GM19035 (cell line): ENCODE measurements around the gene KRT6B.
"Not testable (repeated sequence)": the region's sequence is repeated elsewhere in the genome, so short reads cannot be mapped to it uniquely, and the experiment has no call there.

ENCODE experiments used
- ATAC-seq: cut with Tn5 transposase; IDR thresholded peaks from one replicate; pipeline ENCODE4 v1.9.1; 2021; ENCODE audit not compliant: unreplicated experiment

KRT6B gene

DNA sequence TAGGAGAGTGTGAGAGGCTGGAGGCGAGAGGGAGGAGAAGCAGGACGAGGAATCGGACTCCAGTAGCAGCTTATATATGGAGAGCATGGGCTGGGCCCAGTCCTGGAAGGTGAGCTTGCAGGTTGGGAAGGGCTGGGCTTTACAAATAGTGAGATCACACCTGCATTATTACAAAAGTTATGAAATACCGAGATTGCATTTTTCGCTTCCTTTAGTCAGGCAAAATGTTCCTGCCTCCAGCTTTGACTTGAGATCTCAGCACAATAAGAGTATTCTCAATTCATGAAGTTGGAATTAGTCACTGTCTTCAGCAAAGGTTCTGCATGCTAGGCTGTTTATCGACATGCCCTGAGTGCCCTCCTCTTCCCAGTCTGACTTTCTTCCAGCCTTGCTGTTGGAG is at the start of gene KRT6B:
KRT6B (minus strand) TSS at position 46 of the 400 bp plus-strand sequence. CDS start 68 bp downstream, outside the sequence.
- no peak for ATAC-seq

- ATAC-seq: no peak
Measured at GRCh38 chr12:52501490-52501889, 49.5 kb upstream of the KRT6B start.

GRCh38 chr12:52500574-52500973 is 48.6 kb upstream of the KRT6B start:
- not testable (repeated sequence) for ATAC-seq

DNA sequence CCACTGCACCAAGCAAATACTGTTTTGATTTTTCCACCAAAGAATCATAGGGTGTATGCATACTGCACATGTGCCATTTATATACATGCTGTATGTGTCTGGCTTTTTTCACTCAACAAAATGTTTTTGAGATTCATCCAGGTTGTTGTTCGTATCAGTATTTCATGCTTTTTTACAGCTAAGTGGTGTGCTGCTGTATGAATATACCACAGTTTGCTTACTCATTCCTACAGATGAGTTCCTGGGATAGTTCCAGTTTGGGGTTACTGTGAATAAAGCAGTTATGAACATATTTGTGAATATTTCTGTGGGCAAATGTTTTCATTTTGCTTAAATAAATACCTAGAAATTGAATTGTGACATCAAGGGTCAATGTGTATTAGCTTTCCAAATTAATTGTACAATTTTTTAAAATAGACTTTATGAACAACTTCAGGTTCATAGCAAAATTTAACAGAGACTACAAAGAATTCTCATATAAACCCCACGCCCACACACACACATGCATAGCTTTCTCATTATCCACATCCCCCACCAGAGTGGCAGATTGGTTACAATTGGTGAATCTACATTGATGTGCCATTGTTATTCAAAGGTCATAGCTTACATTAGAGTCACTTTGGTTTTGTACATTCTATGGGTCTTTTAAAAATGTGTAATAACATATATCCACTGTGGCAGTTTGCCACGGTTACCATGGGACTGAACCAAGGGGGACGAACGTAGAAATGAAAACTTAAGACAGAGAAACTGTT is 48.0 kb upstream of the KRT6B start:
- no peak for ATAC-seq

DNA sequence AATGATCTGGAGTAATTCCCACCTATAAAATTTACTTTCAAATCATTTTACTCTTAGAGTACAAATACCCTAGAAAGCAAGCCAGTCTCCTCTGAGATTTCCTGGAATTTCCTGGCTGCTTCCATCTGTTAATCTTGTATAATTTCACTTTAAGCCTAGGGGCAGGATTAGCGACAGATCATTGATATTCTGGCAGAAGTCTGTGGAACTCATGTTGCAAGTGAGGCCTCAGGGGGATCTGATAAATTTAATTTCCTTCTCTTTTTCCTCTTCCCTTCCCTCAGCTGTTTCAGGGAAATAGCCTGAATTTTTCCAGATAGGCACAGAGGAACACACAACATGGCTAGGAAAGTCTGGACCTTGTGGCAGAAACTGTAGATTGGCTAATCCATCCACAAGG is 47.0 kb upstream of the KRT6B start:
- no peak for ATAC-seq

- no peak for ATAC-seq
Measured at GRCh38 chr12:52497975-52498374, 46.0 kb upstream of the KRT6B start.

DNA sequence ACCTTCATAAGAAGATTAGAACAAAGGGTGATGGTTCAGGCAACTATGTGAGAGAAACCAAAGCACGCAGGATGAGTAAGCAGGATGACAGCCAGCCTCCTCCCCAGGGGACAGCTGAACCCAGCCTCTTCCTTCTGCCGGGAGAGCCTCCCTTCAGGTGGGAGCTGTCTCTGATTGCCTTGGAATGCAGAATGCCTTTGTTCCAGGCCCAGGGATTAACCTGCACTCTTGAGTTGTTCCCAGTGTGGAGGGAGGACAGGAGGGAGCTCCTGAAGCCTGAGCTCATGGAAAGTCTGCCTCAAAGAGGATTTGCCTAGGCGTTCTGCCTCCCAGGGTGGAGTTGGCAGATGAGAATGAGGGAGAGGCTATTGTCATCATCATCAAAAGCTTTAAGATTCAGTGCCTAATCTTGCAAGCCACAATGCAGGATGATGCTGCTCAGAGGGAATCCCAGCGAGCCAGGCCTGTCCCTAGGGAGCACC is 44.7 kb upstream of the KRT6B start:
- no peak for ATAC-seq

- no peak for ATAC-seq
Measured at GRCh38 chr12:52496054-52496453, 44.1 kb upstream of the KRT6B start.

DNA sequence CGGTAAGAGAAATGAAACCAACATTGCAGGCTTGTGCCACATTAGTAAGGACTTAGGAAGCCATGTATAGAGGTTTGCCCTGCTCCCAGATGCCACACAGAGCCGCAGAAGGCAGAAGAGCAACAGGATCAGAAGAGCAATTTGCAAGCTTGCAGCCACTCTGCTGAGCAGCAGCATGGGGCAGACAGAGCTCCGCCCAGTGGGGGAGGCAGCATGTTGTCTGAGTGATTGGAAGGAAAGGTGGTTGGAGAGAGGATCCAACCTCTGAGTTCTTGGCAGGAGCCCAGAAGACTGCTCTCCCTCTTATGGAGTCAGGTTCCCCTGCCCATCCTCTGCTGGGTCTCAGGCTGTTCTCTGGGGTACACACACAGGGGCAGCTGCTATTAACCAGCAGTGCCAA is 43.4 kb upstream of the KRT6B start:
- no peak for ATAC-seq

GRCh38 chr12:52494518-52494917 is 42.6 kb upstream of the KRT6B start:
- no peak for ATAC-seq

DNA sequence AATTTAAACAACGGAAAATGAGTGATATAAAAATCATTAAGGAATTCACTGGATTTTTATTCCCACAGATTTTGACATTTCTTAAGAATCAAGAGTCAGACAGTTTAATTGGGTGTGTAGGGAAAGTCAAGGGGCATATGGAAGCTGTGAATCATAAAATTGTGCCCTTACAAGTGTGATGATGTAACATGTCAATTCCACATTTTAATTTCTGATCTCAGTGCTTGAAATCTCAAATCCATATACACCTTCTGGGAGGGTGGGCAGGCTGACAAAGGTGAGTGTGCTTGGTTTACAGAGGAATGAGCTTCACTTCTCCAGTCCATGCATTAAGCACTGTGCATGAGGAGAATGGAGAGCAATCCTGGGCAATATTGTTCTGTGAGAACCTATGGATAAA is 42.2 kb upstream of the KRT6B start:
- ATAC-seq: no peak

GRCh38 chr12:52493172-52493571 is 41.2 kb upstream of the KRT6B start, which contains the start of gene KRT6A:
KRT6A (minus strand) TSS chr12:52493257; CDS start chr12:52493188, 69 bp downstream.
- no peak for ATAC-seq

DNA sequence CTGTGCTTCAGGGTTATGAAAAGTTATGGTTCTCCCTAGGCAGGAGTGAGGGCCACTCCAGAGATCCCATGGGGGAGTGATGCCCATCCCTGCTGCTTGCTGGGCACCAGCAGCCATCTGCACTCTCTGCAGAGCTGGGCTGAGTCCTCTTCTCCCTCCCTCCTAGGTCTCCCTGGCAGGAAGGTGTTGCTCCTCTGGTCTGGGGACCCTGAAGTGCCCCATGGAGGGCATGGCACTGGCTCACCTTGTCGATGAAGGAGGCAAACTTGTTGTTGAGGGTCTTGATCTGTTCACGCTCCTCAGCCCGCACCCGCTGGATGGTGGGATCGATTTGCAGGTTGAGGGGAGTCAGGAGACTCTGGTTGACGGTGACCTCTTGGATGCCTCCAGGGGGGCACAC is 40.5 kb upstream of the KRT6B start:
- ATAC-seq: not testable (repeated sequence)

- not testable (repeated sequence) for ATAC-seq
Measured at GRCh38 chr12:52491495-52491894, 39.5 kb upstream of the KRT6B start.

GRCh38 chr12:52488736-52489135 is 36.8 kb upstream of the KRT6B start:
- no peak for ATAC-seq

- not testable (repeated sequence) for ATAC-seq
Measured at GRCh38 chr12:52487744-52488443, 35.9 kb upstream of the KRT6B start.

DNA sequence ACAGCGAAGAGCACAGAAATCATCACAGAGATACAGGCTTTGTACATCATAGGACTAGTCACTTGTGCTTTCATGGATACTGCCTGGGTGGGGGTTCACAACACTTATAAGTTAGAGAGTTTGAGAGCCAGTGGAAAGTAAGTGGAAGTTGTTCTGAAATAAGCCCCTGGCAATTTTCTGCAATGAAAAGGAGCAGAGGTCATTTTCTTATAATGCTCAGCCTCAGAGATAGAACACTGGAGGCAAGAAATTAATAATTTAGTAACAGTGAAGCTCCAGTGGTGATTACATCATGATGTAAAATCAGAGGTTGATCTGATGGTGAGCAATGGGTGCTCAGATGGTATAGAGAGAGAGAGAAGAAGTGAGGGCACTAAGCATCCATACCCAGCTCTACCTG is 35.3 kb upstream of the KRT6B start:
- no peak for ATAC-seq

DNA sequence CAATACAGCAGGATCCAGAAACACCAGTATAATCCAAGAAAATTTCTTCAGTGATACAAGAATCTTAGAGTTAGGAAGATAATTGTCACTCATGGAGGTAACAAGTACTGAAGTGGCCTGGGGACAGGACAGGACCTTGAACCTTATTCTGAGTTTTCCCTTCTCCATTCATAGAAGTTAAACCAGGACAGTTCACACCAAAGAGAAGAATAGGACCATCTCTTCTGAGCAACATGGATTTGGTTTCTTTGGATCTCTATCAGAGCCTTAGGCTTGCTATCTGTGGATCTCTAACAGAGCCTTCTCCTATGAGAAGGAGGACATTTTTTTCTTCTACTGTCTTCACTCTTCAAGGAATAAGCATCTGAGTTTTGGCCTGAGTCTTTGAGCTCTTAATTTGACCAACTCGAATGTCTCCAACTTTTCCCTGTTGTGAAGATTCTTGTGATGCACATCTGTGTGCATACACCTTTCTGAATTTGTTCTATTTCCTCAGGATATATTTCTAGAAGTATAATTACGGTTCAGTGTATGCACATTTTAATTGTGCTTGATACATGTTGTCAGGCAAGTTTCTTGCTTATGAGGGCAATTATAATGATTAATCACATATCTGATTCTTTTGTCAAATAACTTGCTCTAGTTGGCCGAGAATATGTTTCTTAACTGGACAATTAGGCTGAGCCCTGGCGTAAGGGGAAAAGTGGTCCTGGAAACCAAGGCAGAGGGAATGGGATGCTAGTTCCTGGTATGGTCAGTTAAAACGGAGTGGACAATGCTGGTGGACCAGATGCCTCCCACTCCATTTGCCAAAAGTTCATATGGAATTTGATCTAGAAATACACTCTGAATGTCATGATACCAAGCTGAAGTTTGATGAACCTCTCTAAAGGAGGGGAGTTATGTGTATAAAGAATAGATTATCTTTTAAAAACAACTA is 34.5 kb upstream of the KRT6B start:
- no peak for ATAC-seq

DNA sequence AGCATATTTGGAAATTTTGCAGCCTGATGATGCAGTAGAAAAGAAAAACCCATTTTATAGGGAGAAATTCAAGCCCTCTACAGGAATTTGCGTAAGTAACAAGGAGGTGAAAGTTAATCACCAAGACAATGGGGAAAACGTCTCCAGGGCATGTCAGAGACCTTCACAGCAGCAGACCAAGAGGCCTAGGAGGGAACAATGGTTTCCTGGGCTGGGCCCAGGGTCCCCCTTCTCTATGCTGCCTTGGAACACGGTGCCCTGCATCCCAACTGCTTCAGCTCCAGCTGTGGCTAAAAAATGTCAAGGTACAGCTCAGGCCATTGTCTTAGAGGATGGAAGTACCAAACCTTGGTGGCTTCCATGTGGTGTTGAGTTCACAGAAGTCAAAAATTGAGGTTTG is 28.1 kb upstream of the KRT6B start:
- ATAC-seq: no peak

DNA sequence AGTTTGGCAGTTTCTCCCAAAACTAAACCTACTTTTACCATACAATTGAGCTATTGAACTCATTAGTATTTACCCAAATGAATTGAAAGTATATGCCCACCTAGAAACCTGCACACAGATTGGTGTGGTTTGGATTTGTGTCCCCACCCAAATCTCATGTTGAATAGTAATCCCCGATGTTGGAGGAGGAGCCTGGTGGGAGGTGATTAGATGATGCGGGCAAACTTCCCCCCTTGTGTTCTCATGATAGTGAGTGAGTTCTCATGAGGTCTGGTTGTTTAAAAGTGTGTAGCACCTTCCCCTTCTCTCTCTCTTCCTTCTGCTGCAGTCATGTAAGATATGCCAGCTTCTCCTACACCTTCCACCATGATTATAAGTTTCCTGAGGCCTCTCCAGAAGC is 25.7 kb upstream of the KRT6B start:
- no peak for ATAC-seq

DNA sequence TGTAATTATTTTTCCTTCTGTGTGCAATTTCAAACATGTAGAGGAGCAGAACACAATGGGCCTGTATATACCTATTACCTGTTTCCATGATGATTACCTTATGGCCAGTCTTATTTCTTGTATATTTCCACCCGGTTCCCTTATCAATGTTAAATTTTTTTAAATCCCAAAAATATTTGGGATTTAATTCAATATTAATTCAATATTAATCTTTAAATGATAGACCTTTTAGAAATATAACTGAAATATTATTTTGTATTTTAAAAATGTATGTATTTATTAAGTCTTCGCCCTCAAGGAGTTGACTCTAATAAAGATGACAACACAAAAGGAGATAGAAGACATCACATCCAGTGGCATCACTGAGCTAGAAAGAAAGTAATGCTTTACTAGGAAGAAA is 22.3 kb upstream of the KRT6B start:
- no peak for ATAC-seq
